Measurements from ENCODE around the gene MPPED1. TPM values are rescaled to one million over a fixed set of nuclear protein-coding genes. Genes with fewer than 3 reads are reported as not detected.

Gene MPPED1
- total and polyA plus RNA-seq, 2 of the 13 experiments (the other 11 are each of a cell fraction or from before 2014, with no cell fraction given), result 0.77 TPM; not detected in 1

- TF ChIP-seq GZF1 (CRISPR knock-in tag; IDR thresholded peaks at IDR 0.05) (no peak), HNRNPH1 (optimal IDR thresholded peaks at IDR 0.05; ENCODE audit: low read depth, low read length) (no peak), ZNF788 (CRISPR knock-in tag; IDR thresholded peaks at IDR 0.05; ENCODE audit: borderline replicate concordance) (no peak), STAT5B (CRISPR knock-in tag; IDR thresholded peaks at IDR 0.05) (no peak), SNRNP70 (IDR thresholded peaks at IDR 0.05; ENCODE audit: low read depth, low read length) (no peak), ZFX (CRISPR knock-in tag; IDR thresholded peaks at IDR 0.05; ENCODE audit: low read depth) (no peak), NFE2L2 (IDR thresholded peaks at IDR 0.05; ENCODE audit: low read length) (no peak), MYC (CRISPR knock-in tag; IDR thresholded peaks at IDR 0.05; ENCODE audit: borderline replicate concordance) (no peak), KDM4B (CRISPR knock-in tag; IDR thresholded peaks at IDR 0.05) (no peak)
Measured at GRCh38 chr22:43466710-43467109, 54.9 kb downstream of the MPPED1 start (continued).

DNA sequence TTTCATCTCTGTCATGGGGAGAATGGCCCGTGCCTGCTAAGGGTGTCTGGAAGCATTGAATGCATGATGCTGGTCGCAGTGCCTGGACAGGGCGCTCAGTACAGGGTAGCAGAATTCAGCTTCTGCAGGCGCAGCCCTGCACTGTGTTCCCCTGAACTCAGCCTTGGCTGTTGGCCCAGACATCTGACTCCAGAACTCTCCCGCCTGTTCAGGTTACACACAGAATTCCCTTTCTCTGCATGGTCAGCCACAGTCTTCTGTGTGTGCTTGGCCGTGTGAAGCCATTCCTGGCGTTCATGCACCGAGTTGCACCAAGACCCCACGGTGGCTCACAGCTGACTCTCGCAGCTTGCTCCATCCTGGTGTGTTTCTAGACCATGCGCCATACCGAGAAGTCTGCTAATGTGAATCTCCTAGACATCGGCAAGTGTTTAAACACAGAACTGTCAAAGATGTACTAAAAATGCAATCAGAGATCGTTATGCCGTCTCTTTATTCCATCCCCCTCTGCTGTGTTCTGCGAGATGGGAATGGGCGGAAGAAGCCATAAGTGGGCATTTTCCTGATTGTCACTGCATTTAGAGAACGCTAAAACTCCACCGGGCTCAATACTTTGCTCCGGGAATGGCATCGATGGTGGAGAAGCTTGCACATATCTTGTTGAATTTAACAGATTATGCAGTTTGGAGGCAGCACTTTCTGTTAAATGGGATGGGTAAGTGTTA, 55.6 kb downstream of the MPPED1 start:
- Histone ChIP-seq H3K4me2 (ENCODE audit: low read depth, low read length) (no peak overlapping the region), H3K36me3 (replicated peaks in 1 of 2; ENCODE audit: control insufficient read depth in 1 of 2, insufficient read depth in 2 of 2, low read length in 2 of 2) (no peaks in the 10 kb centered on the region), H3K27me3 (ENCODE audit: control insufficient read depth in 1 of 2, insufficient read depth in 2 of 2, low read length in 2 of 2) (peaks cover 1 to 21% of the 10 kb centered on the region in 2 experiments; a peak in 2 of 5 replicates), H2AFZ (ENCODE audit: low read length) (no peak overlapping the region), H3K79me2 (ENCODE audit: insufficient read depth, low read length) (no peaks in the 10 kb centered on the region), H3K4me3 (replicated peaks in 1 of 3; ENCODE audit: insufficient read depth in 1 of 3, low read depth in 2 of 3, low read length in 3 of 3) (no peak overlapping the region), H3K9me3 (ENCODE audit: low read length) (no peaks in the 10 kb centered on the region), H4K20me1 (ENCODE audit: insufficient read depth, low read length) (no peaks in the 10 kb centered on the region), H3K9ac (ENCODE audit: insufficient read depth, low read depth, low read length) (no peak overlapping the region), H3K4me1 (ENCODE audit: insufficient read depth, low read length) (no peaks in the 10 kb centered on the region), H3K27ac (ENCODE audit: extremely low read length, insufficient read depth, low read length) (no peak overlapping the region)
- whole genome bisulfite sequencing (ENCODE audit: low lambda C conversion rate), result 42% methylated on average over 17 of the region's 21 CpGs
- no peak for TF ChIP-seq ZBTB34 (CRISPR knock-in tag; IDR thresholded peaks at IDR 0.05)
- in situ Hi-C loops (cut with HindIII; ENCODE audit: extremely low pct_ligation_motif_present, low pct_unique_long_range_greater_than_20kb), result no loop called here
- no peak for ATAC-seq
- FAIRE-seq, result no peak
- ChIA-PET CTCF (ENCODE audit: low intra/inter-chr PET ratio, low total read pairs) (no interaction called here), POLR2A (no interaction called here)
- no peak for DNase-seq (ENCODE audit: low spot score)
- no TSS peak for BruUV-seq (replicated peaks)
- intact Hi-C loops (cut with micrococcal nuclease; ENCODE audit: unreplicated experiment), result no loop called here
